NCI-H2171 (cell line): ENCODE data around the gene OGFR.

Source experiments
- DNase-seq: peaks from one replicate; lab custom pipeline; 2025; lab: John Stamatoyannopoulos, UW

OGFR gene

GRCh38 chr20:62825986-62826645, 21.5 kb downstream of the OGFR start:
- no peak for DNase-seq

GRCh38 chr20:62826646-62827310, 22.1 kb downstream of the OGFR start:
- DNase-seq, result no peak

GRCh38 chr20:62827311-62828038, 22.8 kb downstream of the OGFR start:
- DNase-seq, result no peak

- DNase-seq, result no peak
Observed at GRCh38 chr20:62828051-62828450, 23.4 kb downstream of the OGFR start.

GRCh38 chr20:62828511-62829230, 24.0 kb downstream of the OGFR start:
- no peak for DNase-seq

- DNase-seq, result no peak
Observed at GRCh38 chr20:62829231-62830230, 24.9 kb downstream of the OGFR start.

- DNase-seq, result no peak
Observed at GRCh38 chr20:62830251-62830650, 25.6 kb downstream of the OGFR start.

GRCh38 chr20:62830821-62831220, 26.2 kb downstream of the OGFR start:
- DNase-seq, result no peak

- no peak for DNase-seq
Observed at GRCh38 chr20:62831361-62831788, 26.7 kb downstream of the OGFR start.

- no peak for DNase-seq
Observed at GRCh38 chr20:62831854-62832211, 27.2 kb downstream of the OGFR start.

- DNase-seq, result peak; percentile 51
Observed at GRCh38 chr20:62832212-62832922, 27.7 kb downstream of the OGFR start.

GRCh38 chr20:62832951-62833391, 28.3 kb downstream of the OGFR start:
- no peak for DNase-seq

GRCh38 chr20:62834967-62835730, 30.5 kb downstream of the OGFR start:
- DNase-seq, result no peak

GRCh38 chr20:62835931-62836861, 31.6 kb downstream of the OGFR start:
- DNase-seq, result no peak

- no peak for DNase-seq
Observed at GRCh38 chr20:62836967-62837490, 32.4 kb downstream of the OGFR start.

- DNase-seq, result no peak
Observed at GRCh38 chr20:62837790-62838127, 33.1 kb downstream of the OGFR start.

GRCh38 chr20:62838128-62838891, 33.7 kb downstream of the OGFR start:
- peak; percentile 93 for DNase-seq

- no peak for DNase-seq
Observed at GRCh38 chr20:62839261-62839660, 34.6 kb downstream of the OGFR start.
